ENCODE measurements around the gene H6PD. TPM values are rescaled to one million over a fixed set of nuclear protein-coding genes. Genes with fewer than 3 reads are reported as not detected.

H6PD gene
- total RNA-seq, 4 donors from 2014 or later = 37.3 to 65.1 (median 44.4) TPM

DNA sequence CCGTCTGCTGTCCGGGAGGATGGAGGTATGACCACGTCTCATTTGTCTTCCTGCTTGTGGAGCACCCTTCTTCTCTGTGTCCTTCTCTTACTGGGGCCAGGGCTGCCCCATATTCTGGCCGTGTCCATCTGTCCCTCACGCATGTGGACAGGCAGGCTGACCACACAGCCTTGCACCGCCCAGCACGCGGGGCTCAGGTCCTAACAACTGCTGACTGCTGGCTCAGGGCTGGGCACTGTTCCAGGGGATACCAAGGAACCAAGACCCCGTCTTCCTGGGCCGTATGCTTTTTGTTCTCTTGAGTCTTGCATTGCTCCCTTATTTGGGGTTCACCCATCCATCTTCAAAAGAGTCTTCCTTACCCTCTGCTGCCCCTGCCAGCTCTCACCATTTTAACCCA lies 40.6 kb downstream of the H6PD start:
- TF ChIP-seq, protein P1, sequence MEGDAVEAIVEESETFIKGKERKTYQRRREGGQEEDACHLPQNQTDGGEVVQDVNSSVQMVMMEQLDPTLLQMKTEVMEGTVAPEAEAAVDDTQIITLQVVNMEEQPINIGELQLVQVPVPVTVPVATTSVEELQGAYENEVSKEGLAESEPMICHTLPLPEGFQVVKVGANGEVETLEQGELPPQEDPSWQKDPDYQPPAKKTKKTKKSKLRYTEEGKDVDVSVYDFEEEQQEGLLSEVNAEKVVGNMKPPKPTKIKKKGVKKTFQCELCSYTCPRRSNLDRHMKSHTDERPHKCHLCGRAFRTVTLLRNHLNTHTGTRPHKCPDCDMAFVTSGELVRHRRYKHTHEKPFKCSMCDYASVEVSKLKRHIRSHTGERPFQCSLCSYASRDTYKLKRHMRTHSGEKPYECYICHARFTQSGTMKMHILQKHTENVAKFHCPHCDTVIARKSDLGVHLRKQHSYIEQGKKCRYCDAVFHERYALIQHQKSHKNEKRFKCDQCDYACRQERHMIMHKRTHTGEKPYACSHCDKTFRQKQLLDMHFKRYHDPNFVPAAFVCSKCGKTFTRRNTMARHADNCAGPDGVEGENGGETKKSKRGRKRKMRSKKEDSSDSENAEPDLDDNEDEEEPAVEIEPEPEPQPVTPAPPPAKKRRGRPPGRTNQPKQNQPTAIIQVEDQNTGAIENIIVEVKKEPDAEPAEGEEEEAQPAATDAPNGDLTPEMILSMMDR (IDR thresholded peaks at IDR 0.05 in 4 of 5, conservative IDR thresholded peaks at IDR 0.05 in 1 of 5) = no peak
- no peak for TF ChIP-seq POLR2A (IDR thresholded peaks at IDR 0.05)
- no peak for DNase-seq
- Histone ChIP-seq H3K36me3 (no peaks in the 10 kb centered on the region), H3K27me3 (no peaks in the 10 kb centered on the region), H3K27ac (peak overlapping the region; percentile 42 to 72 (median 67)), H3K4me1 (peaks cover 7 to 19% of the 10 kb centered on the region in 2 donors), H3K4me3 (no peak overlapping the region), H3K9me3 (no peaks in the 10 kb centered on the region)
- intact Hi-C loops (cut with DNase I; ENCODE audit: low total_unique reads) = no loop called here
- in situ Hi-C loops (cut with MboI; ENCODE audit: low sequenced_read_pairs in 4 of 4) = no loop called here
- peak; percentile 6 to 7 for ATAC-seq

DNA sequence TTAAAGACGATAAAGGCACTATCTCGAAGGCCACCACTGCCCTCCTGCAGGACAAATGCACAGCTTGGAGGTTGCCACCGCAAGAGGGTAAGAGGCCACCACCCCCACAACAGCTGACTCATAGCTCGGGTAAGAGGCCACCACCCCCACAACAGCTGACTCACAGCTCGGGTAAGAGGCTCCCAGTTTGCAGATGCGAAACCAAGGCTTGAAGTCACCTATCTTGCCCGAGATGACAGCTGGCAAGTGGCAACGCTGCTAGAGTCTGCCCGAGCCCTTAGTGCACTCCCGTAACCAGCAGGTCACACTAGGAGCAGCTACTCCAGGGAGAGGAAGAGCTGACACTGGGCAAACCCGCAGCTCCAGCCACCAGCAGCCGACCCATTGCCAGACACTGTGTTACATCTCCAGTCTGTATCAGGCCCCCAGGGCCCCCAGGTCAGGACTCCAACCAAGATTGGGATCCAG lies 41.0 kb downstream of the H6PD start:
- peak; percentile 70 to 82 for ATAC-seq
- intact Hi-C loops (cut with DNase I; ENCODE audit: low total_unique reads) = no loop called here
- TF ChIP-seq, protein P1 (IDR thresholded peaks at IDR 0.05 in 4 of 5, conservative IDR thresholded peaks at IDR 0.05 in 1 of 5) = no peak
- TF ChIP-seq POLR2A (IDR thresholded peaks at IDR 0.05) = peak in 1 of 2 donors; percentile 31
- Histone ChIP-seq H3K4me1 (peaks cover 6 to 17% of the 10 kb centered on the region in 2 donors), H3K4me3 (no peak overlapping the region), H3K9me3 (no peaks in the 10 kb centered on the region), H3K27me3 (no peaks in the 10 kb centered on the region), H3K36me3 (no peaks in the 10 kb centered on the region), H3K27ac (peak overlapping the region; percentile 49 to 72 (median 67))
- peak; percentile 76 to 80 for DNase-seq
- in situ Hi-C loops (cut with MboI; ENCODE audit: low sequenced_read_pairs in 4 of 4) = no loop called here

DNA sequence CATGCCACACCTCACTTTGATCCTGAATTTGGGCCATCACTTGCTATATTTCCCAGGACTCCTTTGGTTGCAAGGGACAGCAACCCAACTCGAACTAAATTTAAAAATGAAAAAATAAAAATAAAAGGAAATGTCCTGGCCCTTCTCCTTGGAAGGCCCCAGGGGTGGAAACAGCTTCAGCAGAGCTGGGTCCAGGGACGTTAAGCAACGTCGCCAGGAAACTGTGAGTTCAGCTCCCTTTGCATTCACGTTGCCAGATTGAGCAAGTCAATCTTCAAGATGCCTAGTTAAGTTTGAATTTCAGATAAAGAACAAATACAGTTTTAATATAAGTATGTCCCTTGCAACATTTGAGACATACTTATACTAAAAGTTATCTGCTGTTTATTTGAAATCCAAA lies 43.5 kb downstream of the H6PD start:
- Histone ChIP-seq H3K27ac (peak overlapping the region in 3 of 4 donors; percentile 4 to 42 (median 34)), H3K27me3 (no peaks in the 10 kb centered on the region), H3K36me3 (no peaks in the 10 kb centered on the region), H3K4me1 (peaks cover 10 to 21% of the 10 kb centered on the region in 2 donors), H3K9me3 (no peaks in the 10 kb centered on the region), H3K4me3 (no peak overlapping the region)
- ATAC-seq (peak in 1 of 2 donors; percentile 24), DNase-seq (peak in 1 of 2 donors; percentile 61)
- TF ChIP-seq, protein P1 (IDR thresholded peaks at IDR 0.05 in 4 of 5, conservative IDR thresholded peaks at IDR 0.05 in 1 of 5) = no peak
- TF ChIP-seq POLR2A (IDR thresholded peaks at IDR 0.05) = no peak
- in situ Hi-C loops (cut with MboI; ENCODE audit: low sequenced_read_pairs in 4 of 4) (no loop called here), intact Hi-C loops (cut with DNase I; ENCODE audit: low total_unique reads) (no loop called here)

DNA sequence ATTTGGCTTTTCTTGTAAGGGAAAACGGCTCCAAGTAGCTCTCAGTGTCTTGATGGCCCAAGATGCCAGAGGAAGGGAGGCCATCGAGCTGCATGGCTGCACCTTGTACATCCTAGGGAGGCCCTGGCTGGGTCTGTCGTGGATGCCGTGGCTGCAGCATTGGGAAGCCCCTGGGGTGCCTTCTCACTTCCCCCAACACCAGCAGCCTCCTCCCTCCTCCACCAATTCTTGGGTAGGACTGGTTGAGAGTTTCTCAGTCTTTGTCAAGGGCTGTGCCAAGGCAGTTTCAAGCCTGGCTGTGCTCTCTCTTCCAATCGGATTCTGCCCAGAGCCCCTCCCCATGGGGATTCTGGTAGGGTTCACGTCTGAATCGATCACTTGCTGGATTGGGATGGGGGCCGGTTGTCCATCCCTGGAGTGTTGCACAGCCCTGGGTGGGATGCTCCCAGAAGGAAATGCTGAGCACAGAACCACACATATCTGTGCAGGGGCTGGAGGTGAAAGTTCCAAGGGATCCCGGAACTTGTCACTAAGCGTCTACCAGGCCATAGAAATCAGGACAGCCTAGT lies 44.1 kb downstream of the H6PD start:
- Histone ChIP-seq H3K36me3 (no peaks in the 10 kb centered on the region), H3K9me3 (no peaks in the 10 kb centered on the region), H3K27me3 (no peaks in the 10 kb centered on the region), H3K27ac (peak overlapping the region in 2 of 4 donors; percentile 34 to 42), H3K4me1 (peaks cover 10 to 21% of the 10 kb centered on the region in 2 donors), H3K4me3 (no peak overlapping the region)
- TF ChIP-seq, protein P1 (IDR thresholded peaks at IDR 0.05 in 4 of 5, conservative IDR thresholded peaks at IDR 0.05 in 1 of 5) = no peak
- no peak for TF ChIP-seq POLR2A (IDR thresholded peaks at IDR 0.05)
- ATAC-seq (no peak), DNase-seq (no peak)
- intact Hi-C loops (cut with DNase I; ENCODE audit: low total_unique reads) = no loop called here
- in situ Hi-C loops (cut with MboI; ENCODE audit: low sequenced_read_pairs in 4 of 4) = no loop called here

All from gastrocnemius medialis (tissue), 4 donors.